GM12874 (cell line): ENCODE measurements around the gene ACOT7.

Experiments used
- CTCF ChIP-seq: IDR thresholded peaks from 2 replicates; pipeline ENCODE4 v1.5.1; 2011; ENCODE audit warnings: low read depth, mild to moderate bottlenecking, control low read depth, low read length, moderate library complexity; ENCODE audit not compliant: insufficient read depth

Gene ACOT7

GRCh38 chr1:6435129-6435528 lies 41.6 kb upstream of the ACOT7 start:
- no peak for TF ChIP-seq CTCF

- TF ChIP-seq CTCF = no peak
Measured at GRCh38 chr1:6434186-6434585, 40.6 kb upstream of the ACOT7 start.

- no peak for TF ChIP-seq CTCF
Measured at GRCh38 chr1:6427441-6428390, 34.1 kb upstream of the ACOT7 start.

- no peak for TF ChIP-seq CTCF
Measured at GRCh38 chr1:6426972-6427350, 33.4 kb upstream of the ACOT7 start.

- TF ChIP-seq CTCF = no peak
Measured at GRCh38 chr1:6426277-6426971, 32.9 kb upstream of the ACOT7 start.

GRCh38 chr1:6425658-6426057 lies 32.1 kb upstream of the ACOT7 start:
- TF ChIP-seq CTCF = no peak
